ENCODE measurements around the gene RPA1.

GRCh38 chr17:1787301-1787902 lies 42.4 kb upstream of the RPA1 start:
- TF ChIP-seq EZH2 (IDR thresholded peaks at IDR 0.05; ENCODE audit: low read length, missing control alignments): no peak
- TF ChIP-seq, protein P1, sequence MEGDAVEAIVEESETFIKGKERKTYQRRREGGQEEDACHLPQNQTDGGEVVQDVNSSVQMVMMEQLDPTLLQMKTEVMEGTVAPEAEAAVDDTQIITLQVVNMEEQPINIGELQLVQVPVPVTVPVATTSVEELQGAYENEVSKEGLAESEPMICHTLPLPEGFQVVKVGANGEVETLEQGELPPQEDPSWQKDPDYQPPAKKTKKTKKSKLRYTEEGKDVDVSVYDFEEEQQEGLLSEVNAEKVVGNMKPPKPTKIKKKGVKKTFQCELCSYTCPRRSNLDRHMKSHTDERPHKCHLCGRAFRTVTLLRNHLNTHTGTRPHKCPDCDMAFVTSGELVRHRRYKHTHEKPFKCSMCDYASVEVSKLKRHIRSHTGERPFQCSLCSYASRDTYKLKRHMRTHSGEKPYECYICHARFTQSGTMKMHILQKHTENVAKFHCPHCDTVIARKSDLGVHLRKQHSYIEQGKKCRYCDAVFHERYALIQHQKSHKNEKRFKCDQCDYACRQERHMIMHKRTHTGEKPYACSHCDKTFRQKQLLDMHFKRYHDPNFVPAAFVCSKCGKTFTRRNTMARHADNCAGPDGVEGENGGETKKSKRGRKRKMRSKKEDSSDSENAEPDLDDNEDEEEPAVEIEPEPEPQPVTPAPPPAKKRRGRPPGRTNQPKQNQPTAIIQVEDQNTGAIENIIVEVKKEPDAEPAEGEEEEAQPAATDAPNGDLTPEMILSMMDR (conservative IDR thresholded peaks at IDR 0.05 in 1 of 2, IDR thresholded peaks at IDR 0.05 in 1 of 2; ENCODE audit: low read depth in 1 of 2, low read length in 2 of 2): no peak
